ENCODE results near the gene UBE2O. TPM values are rescaled to one million over a fixed set of nuclear protein-coding genes. Genes with fewer than 3 reads are reported as not detected.
A peak's percentile ranks its signal among the peaks of the same experiment; 100 is the strongest.

The UBE2O gene
- total RNA-seq, 1 experiment from 2014 or later: 68.9 TPM

DNA sequence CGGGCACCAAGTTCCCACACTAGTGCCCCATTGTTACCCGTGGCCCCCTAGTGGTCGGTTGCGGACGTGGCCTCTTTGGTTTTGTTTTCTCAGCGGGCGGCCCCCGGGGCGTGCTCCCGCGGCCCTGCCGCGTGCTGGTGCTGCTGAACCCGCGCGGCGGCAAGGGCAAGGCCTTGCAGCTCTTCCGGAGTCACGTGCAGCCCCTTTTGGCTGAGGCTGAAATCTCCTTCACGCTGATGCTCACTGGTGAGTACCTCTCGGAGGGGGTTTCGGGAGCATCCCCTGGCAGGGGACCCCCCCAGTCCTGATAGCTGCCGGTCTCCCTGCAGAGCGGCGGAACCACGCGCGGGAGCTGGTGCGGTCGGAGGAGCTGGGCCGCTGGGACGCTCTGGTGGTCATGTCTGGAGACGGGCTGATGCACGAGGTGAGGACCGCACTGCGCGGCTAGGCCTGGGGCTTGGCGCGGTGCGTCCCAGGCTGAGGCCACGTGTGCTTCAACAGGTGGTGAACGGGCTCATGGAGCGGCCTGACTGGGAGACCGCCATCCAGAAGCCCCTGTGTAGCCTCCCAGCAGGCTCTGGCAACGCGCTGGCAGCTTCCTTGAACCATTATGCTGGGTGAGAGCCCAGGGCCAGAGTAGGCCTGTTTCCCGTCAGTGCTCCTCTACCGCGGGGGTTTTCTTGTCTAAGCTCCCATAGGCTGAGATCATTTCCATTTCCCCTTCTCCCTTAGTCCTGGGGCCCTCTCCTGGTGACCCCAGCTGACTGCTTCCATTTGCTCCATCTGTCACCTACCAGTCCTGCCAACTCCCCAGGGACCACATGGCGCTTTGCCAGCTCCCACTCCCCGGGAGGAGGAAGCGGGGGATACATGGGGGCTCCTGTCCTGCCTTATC is 66.8 kb downstream of the UBE2O start (continued):
- peak; percentile 75; the same call in 1 of the 2 replicates for TF ChIP-seq ZNF532 (CRISPR knock-in tag; IDR thresholded peaks at IDR 0.05; ENCODE audit: borderline replicate concordance)
- peak; percentile 68; the same call in 1 of the 2 replicates for TF ChIP-seq TCF7 (CRISPR knock-in tag; IDR thresholded peaks at IDR 0.05; ENCODE audit: low read depth)
- no peak for TF ChIP-seq ZNF416 (CRISPR knock-in tag; IDR thresholded peaks at IDR 0.05)
- TF ChIP-seq FOXK1 (CRISPR knock-in tag; IDR thresholded peaks at IDR 0.05): 0 out of 2 replicates have a peak, but pooled peaks have one; percentile 45
- peak; percentile 89; the same call in 1 of the 2 replicates for TF ChIP-seq ELF4 (CRISPR knock-in tag; IDR thresholded peaks at IDR 0.05; ENCODE audit: low read depth)
- TF ChIP-seq CBFB (CRISPR knock-in tag; IDR thresholded peaks at IDR 0.05; ENCODE audit: low read depth): no peak
- no peak for TF ChIP-seq ZBTB21 (CRISPR knock-in tag; IDR thresholded peaks at IDR 0.05; ENCODE audit: borderline replicate concordance)
- 0 out of 2 replicates have a peak, but pooled peaks have one; percentile 66 for TF ChIP-seq PRRX2 (CRISPR knock-in tag; IDR thresholded peaks at IDR 0.05)
- 0 out of 2 replicates have a peak, but pooled peaks have one; percentile 54 for TF ChIP-seq ZNF232 (CRISPR knock-in tag; IDR thresholded peaks at IDR 0.05)
- peak; percentile 80 for TF ChIP-seq USF2 (CRISPR knock-in tag; IDR thresholded peaks at IDR 0.05)
- TF ChIP-seq RELA (CRISPR knock-in tag; IDR thresholded peaks at IDR 0.05; ENCODE audit: borderline replicate concordance): no peak
- TF ChIP-seq FOXP4 (CRISPR knock-in tag; IDR thresholded peaks at IDR 0.05): peak; percentile 63; the same call in 1 of the 2 replicates
- TF ChIP-seq AR (CRISPR knock-in tag; IDR thresholded peaks at IDR 0.05): no peak
- TF ChIP-seq ZNF317 (CRISPR knock-in tag; IDR thresholded peaks at IDR 0.05; ENCODE audit: borderline replicate concordance, low read depth): peak; percentile 69
- TF ChIP-seq GRHL2 (CRISPR knock-in tag; IDR thresholded peaks at IDR 0.05; ENCODE audit: insufficient replicate concordance, severe bottlenecking): no peak
- no peak for TF ChIP-seq ZNF671 (CRISPR knock-in tag; IDR thresholded peaks at IDR 0.05)
- no peak for TF ChIP-seq NFATC4 (CRISPR knock-in tag; IDR thresholded peaks at IDR 0.05)
- TF ChIP-seq SOX15 (CRISPR knock-in tag; IDR thresholded peaks at IDR 0.05): no peak
- TF ChIP-seq E2F5 (CRISPR knock-in tag; IDR thresholded peaks at IDR 0.05): peak; percentile 92
- TF ChIP-seq NFE2L1 (CRISPR knock-in tag; IDR thresholded peaks at IDR 0.05): peak; percentile 76; the same call in 1 of the 2 replicates
- no peak for TF ChIP-seq RORB (CRISPR knock-in tag; IDR thresholded peaks at IDR 0.05)
- TF ChIP-seq IRF2 (CRISPR knock-in tag; IDR thresholded peaks at IDR 0.05; ENCODE audit: borderline replicate concordance, low read depth): no peak
- TF ChIP-seq, protein P1, sequence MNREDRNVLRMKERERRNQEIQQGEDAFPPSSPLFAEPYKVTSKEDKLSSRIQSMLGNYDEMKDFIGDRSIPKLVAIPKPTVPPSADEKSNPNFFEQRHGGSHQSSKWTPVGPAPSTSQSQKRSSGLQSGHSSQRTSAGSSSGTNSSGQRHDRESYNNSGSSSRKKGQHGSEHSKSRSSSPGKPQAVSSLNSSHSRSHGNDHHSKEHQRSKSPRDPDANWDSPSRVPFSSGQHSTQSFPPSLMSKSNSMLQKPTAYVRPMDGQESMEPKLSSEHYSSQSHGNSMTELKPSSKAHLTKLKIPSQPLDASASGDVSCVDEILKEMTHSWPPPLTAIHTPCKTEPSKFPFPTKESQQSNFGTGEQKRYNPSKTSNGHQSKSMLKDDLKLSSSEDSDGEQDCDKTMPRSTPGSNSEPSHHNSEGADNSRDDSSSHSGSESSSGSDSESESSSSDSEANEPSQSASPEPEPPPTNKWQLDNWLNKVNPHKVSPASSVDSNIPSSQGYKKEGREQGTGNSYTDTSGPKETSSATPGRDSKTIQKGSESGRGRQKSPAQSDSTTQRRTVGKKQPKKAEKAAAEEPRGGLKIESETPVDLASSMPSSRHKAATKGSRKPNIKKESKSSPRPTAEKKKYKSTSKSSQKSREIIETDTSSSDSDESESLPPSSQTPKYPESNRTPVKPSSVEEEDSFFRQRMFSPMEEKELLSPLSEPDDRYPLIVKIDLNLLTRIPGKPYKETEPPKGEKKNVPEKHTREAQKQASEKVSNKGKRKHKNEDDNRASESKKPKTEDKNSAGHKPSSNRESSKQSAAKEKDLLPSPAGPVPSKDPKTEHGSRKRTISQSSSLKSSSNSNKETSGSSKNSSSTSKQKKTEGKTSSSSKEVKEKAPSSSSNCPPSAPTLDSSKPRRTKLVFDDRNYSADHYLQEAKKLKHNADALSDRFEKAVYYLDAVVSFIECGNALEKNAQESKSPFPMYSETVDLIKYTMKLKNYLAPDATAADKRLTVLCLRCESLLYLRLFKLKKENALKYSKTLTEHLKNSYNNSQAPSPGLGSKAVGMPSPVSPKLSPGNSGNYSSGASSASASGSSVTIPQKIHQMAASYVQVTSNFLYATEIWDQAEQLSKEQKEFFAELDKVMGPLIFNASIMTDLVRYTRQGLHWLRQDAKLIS (CRISPR knock-in tag; IDR thresholded peaks at IDR 0.05; ENCODE audit: borderline replicate concordance): no peak
- TF ChIP-seq NFYB (CRISPR knock-in tag; conservative IDR thresholded peaks at IDR 0.05; ENCODE audit: low read depth): peak; percentile 33; the same call in 1 of the 2 replicates
